SW 1271 (cell line): Measurements from ENCODE around the gene DHH.
"Not testable (repeated sequence)": the region's sequence is repeated elsewhere in the genome, so short reads cannot be mapped to it uniquely, and the experiment has no call there.

Experiments
- DNase-seq, 2 experiments: peaks; one replicate each; lab custom pipeline; 2025; lab: John Stamatoyannopoulos, UW

Gene DHH

DNA sequence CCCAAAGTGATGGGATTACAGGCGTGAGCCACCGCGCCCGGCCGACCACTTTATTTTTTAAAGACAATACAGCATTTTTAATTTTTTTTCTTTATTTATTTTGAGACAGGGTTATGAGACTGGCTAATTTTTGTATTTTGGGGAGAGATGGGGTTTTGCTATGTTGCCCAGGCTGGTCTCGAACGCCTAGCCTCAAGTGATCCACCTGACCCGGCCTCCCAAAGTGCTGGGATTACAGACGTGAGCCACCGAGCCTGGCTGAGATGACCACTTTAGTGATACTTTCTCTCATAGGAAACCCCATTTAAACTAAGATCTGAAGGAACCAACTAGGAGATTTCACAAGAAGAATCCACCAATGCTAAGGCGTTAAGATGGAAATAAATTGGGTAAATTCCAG is 23.6 kb downstream of the DHH start:
- no peak for DNase-seq

DNA sequence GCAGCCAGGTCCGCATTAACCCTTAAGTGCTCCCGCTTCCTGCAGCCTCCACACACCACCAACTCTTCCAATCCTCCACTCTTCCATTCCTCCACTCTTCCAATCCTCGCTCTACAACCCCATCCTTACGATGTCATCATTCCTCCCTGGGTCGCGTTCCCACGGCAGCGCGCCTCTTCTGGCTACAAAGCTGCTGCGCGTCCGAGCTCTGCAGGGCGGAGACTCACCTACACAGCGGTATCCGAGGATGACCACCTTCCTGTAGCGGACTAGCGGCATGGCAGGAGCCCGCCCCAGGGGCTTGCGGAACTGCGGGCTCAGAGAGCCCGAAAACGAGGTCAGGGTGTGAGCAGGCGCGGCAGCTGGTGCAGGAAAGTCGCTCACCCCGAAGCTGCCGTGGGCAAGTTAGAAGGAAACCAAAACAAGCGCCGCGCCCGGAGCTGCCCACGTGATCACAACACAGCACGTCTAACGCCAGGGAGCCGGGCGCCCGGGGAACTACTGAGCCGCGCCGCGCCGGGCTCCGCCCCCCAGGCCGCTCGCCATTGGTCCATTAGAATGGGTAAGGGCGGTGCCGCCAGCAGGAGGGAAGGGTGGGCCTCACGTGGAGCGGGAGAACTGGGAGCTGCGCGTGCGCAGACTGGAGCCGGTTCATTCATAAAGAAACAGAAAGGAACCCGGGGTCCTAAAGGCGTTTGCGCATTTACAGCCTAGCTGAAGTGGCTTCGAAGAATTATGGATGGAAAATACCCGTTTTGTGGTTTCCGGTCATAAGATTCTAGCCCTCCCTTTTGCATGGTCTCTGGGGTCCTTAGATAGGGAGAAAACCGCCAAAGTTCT is 24.9 kb downstream of the DHH start, which contains the start of gene RHEBL1:
TSS of gene RHEBL1 (minus strand) at position 473 of the 840 bp plus-strand sequence. CDS start at position 279, 194 bp downstream.
- peak; percentile 91 to 97 for DNase-seq

- DNase-seq, result peak in 1 of 2 experiments; percentile 54
These were observed 25.6 kb downstream of the DHH start for GRCh38 chr12:49068879-49069506.

DNA sequence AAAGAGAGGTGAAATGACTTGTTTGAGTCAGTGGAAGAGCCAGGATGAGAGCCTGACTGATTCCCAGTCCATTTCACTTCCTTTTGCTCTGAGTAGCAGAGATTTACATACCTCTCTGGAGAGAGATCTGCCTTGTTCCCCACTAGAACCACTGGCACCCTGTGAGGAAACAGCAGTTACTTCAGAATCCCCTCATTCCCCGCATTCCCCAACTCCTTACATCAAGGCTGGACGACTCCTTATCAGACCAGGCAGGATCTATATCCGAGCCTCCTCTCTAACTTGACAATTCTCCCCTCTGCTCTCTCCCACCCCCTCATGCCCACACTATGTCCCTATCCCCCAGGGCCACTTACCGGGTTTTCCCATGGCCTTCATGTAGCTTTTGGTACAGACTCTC is 28.5 kb downstream of the DHH start:
- DNase-seq, result no peak

- no peak for DNase-seq
These were observed 29.8 kb downstream of the DHH start for GRCh38 chr12:49064767-49065152.

DNA sequence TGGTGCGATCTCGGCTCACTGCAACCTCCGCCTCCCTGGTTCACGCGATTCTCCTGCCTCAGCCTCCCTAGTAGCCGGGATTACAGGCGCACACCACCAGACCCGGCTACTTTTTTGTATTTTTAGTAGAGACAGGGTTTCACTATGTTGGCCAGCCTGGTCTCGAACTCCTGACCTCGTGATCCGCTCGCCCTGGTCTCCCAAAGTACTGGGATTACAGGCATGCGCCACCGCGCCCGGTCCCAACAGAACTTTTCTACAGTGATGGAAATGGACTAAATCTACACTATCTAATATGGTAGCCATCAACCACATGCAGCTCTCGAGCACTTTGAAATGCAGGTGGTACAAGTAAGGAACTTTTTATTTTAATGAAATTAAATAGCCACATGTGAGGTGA is 32.7 kb downstream of the DHH start:
- DNase-seq, result not testable (repeated sequence)

DNA sequence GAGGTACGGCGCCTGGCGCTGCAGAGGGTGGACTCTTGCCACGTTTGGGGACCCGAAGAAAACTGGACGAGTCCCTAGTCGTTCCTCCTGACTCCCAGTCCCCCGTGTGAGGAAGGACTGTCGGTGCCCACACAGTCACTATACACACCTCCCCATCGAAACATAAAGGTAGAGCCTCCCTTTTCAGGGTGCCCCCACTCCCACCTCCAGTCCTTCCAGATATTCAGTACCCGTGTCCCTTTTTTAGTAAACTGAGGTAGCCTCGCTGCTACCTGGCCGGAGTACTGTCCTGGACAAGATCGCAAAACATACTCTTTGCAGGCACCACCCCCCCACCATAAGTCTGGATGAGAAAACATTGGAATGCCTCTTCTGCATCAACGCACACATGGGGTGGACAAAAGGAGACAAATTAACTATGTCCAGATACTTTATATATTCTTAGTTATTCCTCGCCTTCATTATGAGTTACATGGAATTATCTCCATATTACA is 33.4 kb downstream of the DHH start:
- DNase-seq, result no peak

- DNase-seq, result peak; percentile 74 to 93
These were observed 34.1 kb downstream of the DHH start, which contains the start of gene KMT2D for GRCh38 chr12:49060237-49061156. TSS of gene KMT2D (minus strand) at chr12:49060794. CDS start at chr12:49055324, 5,470 bp downstream.

DNA sequence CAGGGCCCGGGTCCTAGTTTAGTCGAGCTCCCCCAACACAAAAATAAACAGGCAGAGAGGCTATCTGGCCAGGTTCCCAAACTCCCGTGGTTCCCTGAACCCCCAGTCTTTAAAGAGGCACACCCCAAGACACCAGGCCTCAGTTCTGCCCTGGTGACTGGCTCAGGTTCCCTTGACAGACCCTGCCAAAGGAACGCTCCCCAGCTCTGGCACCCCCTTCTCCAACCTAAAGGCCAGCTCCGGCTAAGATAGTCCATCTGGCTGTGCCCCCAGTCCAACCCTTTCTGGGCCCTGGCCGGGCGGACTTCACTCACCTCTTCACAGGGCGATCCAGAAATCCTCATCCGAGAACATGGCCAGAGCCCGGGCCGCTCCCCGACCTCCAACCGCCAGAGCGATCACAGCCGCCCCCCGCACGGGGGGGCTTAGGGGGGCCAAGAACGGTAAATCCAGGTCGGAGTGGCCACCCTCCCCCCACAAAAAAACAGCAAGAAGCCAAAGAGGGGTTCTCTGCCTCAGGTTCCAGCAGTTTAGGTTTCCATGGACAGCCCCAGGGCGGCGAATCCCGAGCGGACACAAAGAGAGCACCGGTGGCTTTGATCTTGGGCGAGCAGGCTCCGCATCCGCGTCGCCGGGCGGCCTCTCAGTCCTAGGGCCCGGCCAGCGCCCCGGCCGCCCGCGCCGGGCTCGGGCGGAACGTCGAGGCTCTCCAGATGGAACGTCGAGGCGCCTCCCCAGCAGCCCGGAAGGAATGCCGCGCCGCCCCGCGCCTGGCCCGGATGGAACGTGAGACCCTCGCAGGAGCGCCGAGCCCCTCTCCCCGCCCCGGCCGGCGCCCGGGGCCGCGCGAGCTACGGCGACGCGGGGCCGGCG is 35.1 kb downstream of the DHH start:
- no peak for DNase-seq

DNA sequence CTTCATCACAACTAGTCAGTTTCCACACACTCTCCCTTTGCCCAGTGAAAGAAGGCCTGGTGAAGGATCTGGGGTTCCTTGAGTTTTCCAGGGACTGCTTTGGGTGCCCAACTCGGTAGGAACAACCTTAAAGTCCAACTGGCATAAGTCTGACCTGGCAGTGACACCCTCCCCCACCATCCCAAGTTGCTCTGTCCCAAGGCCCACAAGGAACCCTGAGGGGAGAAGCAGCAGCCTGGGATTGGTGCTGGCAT is 35.6 kb downstream of the DHH start:
- no peak for DNase-seq

GRCh38 chr12:49058366-49059044 is 36.1 kb downstream of the DHH start:
- no peak for DNase-seq

DNA sequence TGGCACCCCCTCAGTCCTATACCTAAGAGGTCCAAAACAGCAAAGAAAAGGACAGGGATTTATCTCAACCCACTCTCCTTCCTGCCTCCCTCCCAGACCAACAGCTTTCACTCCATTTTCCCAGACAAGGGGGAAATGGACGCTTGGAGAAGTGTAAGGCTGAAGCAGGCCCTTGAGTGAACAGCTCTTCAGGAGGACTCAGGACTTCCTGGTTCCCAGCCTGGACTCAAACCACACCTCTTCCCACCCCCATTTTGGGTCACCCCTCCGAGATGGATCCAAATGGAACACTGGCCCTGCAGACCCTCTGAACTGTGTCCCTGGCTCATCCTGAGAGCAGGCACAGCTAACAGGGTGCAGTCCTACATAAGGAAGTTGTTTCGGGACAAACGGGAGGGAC is 36.7 kb downstream of the DHH start:
- DNase-seq, result peak in 1 of 2 experiments; percentile 14

- DNase-seq, result peak; percentile 14 to 67
These were observed 38.4 kb downstream of the DHH start for GRCh38 chr12:49055978-49056754.

DNA sequence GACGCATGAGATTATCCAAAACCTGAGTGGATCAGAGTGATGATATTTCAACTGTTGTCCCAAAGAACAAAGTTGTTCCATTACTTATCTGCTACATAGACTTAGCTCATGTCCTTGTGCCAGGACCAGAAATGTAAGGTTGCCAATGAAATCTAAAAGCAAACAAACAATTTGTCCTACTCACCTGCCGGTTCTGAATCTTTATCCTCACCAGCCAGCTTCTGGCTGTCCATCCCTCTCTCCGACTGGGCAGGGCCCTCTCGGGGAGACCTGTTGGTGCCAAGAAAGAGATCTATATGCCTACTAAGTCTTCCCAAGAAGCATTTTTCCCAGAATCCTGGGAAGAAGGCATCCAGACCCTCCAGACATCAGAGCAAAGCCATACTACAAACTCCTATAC is 39.5 kb downstream of the DHH start:
- no peak for DNase-seq

- DNase-seq, result no peak
These were observed 40.1 kb downstream of the DHH start for GRCh38 chr12:49054524-49054923.

DNA sequence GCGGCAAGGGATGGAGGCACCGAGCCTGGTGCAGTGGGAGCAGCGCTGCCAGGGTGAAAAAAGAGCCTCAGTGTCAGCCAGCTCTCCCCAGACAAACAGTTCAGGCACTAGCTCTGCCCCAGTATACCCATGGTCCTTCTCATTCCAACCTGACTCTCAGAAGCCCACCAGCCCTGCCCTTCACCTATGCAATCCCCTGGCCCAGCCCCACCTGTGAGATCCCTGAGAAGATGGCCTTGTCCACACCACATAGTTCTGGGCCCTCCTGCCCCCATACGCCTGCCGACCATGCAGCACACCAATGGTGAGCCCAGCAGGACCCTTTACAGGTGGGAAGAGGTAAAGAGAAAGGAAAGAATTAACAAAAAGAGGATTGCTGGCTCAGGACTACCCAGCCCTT is 40.5 kb downstream of the DHH start:
- no peak for DNase-seq

DNA sequence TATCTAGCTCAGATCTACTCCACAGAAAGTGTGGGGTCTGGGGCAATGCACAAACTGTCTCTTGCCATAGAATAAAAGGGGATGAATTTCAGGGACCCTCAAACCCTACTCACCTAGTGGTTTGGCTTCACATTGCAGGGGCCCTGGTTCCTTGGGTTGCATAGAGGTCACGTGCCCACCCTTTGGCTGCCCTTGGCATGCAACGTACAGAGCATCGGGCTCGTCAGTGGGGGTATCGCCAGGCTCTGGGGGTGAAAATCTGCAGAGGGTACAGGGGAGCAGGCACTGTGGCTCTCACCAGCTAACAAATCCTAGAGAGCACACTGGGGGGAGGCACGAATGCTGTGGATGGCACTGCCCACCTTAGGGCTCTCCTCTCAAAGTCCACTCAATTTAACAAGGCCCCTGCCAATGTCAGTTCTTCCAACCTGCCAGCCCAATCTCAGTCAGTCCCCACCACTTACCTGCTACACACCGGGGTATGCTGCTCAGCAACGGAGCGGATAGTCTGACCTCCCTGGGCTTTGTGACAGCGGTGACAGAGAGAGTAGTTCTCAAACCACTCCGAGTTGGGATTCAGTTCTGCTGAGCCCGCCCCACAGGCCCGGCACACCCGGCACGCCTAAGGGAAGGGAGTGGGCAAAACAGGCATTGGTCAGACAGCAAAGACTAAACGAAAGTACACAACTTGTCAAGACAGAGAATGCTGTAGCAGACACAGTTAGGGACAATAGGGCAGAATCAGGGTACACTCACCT is 42.0 kb downstream of the DHH start:
- no peak for DNase-seq

DNA sequence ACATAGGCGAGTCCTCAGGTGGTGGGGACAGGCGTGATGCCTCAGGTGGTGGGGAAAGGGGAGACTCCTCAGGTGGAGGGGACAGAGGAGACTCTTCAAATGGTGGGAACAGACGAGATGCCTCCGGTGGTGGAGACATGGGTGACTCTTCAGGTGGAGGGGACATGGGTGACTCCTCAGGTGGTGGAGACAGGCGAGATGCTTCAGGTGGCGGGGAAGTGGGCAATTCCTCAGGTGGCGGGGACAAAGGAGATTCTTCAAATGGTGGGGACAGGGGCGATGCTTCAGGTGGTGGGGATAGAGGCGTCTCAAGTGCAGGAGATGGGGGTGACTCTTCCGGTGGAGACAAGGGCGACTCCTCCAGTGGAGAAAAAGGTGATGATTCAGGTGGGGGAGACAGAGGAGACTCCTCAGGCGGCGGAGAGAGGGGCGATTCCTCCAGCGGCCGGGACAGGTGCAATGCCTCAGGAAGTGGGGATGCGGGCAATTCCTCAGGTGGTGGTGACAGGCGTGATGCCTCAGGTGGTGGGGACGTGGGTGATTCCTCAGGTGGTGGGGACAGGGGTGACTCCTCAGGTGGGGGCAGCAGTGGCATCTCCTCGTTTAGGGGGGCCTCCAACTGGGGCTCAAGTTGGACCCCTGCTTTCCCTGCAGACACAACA is 42.7 kb downstream of the DHH start:
- DNase-seq, result no peak

DNA sequence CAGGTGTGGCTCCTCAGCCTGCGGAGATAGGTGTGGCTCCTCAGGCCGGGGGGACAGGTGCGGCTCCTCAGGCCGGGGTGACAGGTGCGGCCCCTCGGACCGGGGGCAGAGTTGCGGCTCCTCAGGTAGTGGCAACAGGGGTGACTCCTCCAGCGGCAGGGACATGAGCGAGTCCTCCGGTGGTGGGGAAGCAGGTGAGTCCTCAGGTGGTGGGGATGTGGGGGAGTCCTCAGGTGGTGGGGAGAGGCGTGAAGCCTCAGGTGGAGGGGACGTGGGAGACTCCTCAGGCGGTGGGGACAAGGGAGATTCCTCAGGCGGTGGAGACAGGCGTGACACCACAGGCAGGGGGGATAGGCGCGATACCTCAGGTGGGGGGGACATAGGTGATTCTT is 43.2 kb downstream of the DHH start:
- no peak for DNase-seq
